Body of pancreas (tissue), 4 donors: Measurements from ENCODE around the gene LARP4B. TPM values are rescaled to one million over a fixed set of nuclear protein-coding genes. Genes with fewer than 3 reads are reported as not detected.

Experiments used
- ATAC-seq: fragments of 150-250 bp; one replicate; pipeline ENCODE4 v1.9.1; 2016
- DNase-seq, 4 donors: peaks; one replicate each; pipeline ENCODE4 v3.0.0-alpha.2; 2019
- H3K27ac ChIP-seq, 4 donors: fragments of 200-600 bp; sonication (generic); 1 replicate in 3 of 4; 2 replicates in 1 of 4; pipeline versions ENCODE4 v1.5.1 to v1.6.1; 2016 to 2019; ENCODE audit warnings: mild to moderate bottlenecking in 1 of 4, mixed read lengths in 1 of 4, moderate library complexity in 1 of 4
- H3K27me3 ChIP-seq, 2 donors: fragments of 200-600 bp; sonication (generic); one replicate each; pipeline ENCODE4 v1.6.0; 2016; ENCODE audit warnings: mild to moderate bottlenecking in 1 of 2
- H3K36me3 ChIP-seq, 2 donors: fragments of 200-600 bp; sonication (generic); replicated peaks in 1 of 2; 2 replicates each; pipeline ENCODE4 v1.5.1; 2016; ENCODE audit warnings: low read depth in 2 of 2; ENCODE audit not compliant: insufficient read depth in 1 of 2
- H3K4me1 ChIP-seq: fragments of 200-600 bp; sonication (generic); one replicate; pipeline ENCODE4 v1.6.0; 2016
- H3K4me3 ChIP-seq, 2 donors: fragments of 200-600 bp; sonication (generic); 1 replicate in 1 of 2; 2 replicates in 1 of 2; pipeline ENCODE4 v1.5.1; 2016 to 2019
- H3K9me3 ChIP-seq, 3 donors: fragments of 200-600 bp; sonication (generic); 1 replicate in 2 of 3; 2 replicates in 1 of 3; pipeline ENCODE4 v1.5.1; 2016
- POLR2A ChIP-seq, 3 donors: fragments of 450-650 bp; IDR thresholded peaks; one replicate each; pipeline ENCODE4 v1.6.1; 2016; ENCODE audit warnings: antibody characterized with exemption in 3 of 3, mild to moderate bottlenecking in 2 of 3
- WGBS, 2 donors: methylation state at CpG; one replicate each; pipeline ENCODE4 v1.1.5; 2017; 5-methylcytosine and 5-hydroxymethylcytosine counted together
- intact Hi-C: fragments of 100-400 bp; cut with DNase I; formaldehyde crosslinking; loops from one replicate; pipeline ENCODE4 v1.15.1; 2023
- total RNA-seq, 2 donors: library from RNA; depleted of rRNA; stranded (reverse); fragments of >200 nt; gene quantifications; one replicate each; pipeline ENCODE4 v1.1.0, GENCODE V29; 2016
- TF ChIP-seq, protein P1 (sequence below), 7 experiments: fragments of 450-650 bp in 4 of 7; fragments of 200-600 bp in 3 of 7; sonication (generic) in 3 of 7; IDR thresholded peaks; one replicate each; pipeline ENCODE4 v1.5.1; 2016 to 2019; ENCODE audit warnings: antibody characterized with exemption in 7 of 7

LARP4B gene
- total RNA-seq, 2 donors from 2014 or later: 41.0 to 61.6 TPM

DNA sequence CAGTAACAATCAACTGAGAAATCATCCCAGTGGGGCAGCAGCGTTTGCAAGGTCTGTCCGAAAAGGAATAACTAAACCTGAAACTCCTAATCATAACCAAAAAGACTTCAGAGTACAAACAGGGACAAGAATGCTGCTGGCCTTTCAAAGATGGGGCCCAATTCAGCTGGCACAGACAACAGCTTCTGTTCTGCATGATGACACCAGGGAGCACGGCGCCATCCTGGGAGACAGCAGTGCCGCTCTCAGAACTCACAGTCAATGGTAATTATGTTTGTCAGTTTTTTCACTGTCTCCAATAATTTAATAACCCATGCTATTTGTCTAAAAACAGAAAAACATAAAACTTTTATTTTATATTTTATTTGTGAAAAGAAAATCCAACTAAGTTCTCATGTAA lies 90.0 kb downstream of the LARP4B start:
- intact Hi-C loops: no loop called here
- Histone ChIP-seq H3K4me1 (no peaks in the 10 kb centered on the region), H3K36me3 (peaks cover 0 to 15% of the 10 kb centered on the region in 2 donors), H3K9me3 (no peaks in the 10 kb centered on the region), H3K27ac (no peak overlapping the region), H3K27me3 (no peaks in the 10 kb centered on the region), H3K4me3 (no peak overlapping the region)
- 93 to 97% methylated on average over 5 of the region's 5 CpGs for WGBS, 2 donors
- TF ChIP-seq, protein P1, sequence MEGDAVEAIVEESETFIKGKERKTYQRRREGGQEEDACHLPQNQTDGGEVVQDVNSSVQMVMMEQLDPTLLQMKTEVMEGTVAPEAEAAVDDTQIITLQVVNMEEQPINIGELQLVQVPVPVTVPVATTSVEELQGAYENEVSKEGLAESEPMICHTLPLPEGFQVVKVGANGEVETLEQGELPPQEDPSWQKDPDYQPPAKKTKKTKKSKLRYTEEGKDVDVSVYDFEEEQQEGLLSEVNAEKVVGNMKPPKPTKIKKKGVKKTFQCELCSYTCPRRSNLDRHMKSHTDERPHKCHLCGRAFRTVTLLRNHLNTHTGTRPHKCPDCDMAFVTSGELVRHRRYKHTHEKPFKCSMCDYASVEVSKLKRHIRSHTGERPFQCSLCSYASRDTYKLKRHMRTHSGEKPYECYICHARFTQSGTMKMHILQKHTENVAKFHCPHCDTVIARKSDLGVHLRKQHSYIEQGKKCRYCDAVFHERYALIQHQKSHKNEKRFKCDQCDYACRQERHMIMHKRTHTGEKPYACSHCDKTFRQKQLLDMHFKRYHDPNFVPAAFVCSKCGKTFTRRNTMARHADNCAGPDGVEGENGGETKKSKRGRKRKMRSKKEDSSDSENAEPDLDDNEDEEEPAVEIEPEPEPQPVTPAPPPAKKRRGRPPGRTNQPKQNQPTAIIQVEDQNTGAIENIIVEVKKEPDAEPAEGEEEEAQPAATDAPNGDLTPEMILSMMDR (IDR thresholded peaks at IDR 0.05): no peak
- TF ChIP-seq POLR2A (IDR thresholded peaks at IDR 0.05): no peak
- no peak for ATAC-seq
- no peak for DNase-seq

DNA sequence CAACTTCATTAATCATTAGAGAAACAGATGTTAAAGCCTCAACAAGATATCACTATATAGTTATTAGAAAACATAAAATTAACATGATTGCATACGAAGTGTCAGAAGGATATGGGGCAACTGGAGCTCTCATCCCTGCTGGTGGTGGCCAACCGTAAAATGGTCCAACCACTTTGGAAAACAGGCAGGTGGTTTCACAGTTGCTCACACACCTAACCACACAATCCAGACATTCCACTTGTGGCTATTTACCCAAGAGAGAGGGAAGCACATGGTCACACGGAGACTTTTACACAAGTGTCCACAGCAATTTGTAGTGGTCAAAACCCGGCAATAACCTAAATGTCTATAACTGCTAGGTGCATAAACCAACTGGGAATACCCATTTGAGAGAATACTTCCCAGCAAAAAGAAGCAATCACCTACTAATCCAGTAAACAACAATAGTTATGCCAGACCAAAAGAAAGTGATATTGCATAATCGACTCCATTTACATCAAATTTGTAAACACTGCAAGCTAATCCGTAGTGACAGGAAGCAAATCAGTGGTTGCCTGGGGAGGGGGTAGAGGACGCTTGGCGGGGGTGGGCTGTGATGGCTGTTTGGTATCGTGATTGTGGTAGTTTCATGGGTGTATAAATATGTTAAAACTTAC lies 91.8 kb downstream of the LARP4B start:
- DNase-seq (no peak), ATAC-seq (no peak)
- no peaks in the 10 kb centered on the region for H3K4me1 ChIP-seq

GRCh38 chr10:836782-837181 lies 94.7 kb downstream of the LARP4B start:
- no peaks in the 10 kb centered on the region for H3K9me3 ChIP-seq
- no peaks in the 10 kb centered on the region for H3K27me3 ChIP-seq
- H3K4me3 ChIP-seq: no peak overlapping the region
- no peaks in the 10 kb centered on the region for H3K4me1 ChIP-seq
- ATAC-seq: no peak
- H3K27ac ChIP-seq: no peak overlapping the region
- no peak for TF ChIP-seq POLR2A (IDR thresholded peaks at IDR 0.05)
- TF ChIP-seq, protein P1 (IDR thresholded peaks at IDR 0.05): no peak
- intact Hi-C loops: no loop called here
- peaks cover 4 to 14% of the 10 kb centered on the region in 2 donors for H3K36me3 ChIP-seq
- WGBS, 2 donors: 69 to 72% methylated on average over 7 of the region's 7 CpGs
- DNase-seq: no peak

More for the DNA sequence above, 91.8 kb downstream of the LARP4B start:
- peaks cover 4 to 15% of the 10 kb centered on the region in 2 donors for H3K36me3 ChIP-seq
- WGBS, 2 donors: 85 to 89% methylated on average over 9 of the region's 9 CpGs
- H3K9me3 ChIP-seq: no peaks in the 10 kb centered on the region
- intact Hi-C loops: no loop called here
- no peak overlapping the region for H3K4me3 ChIP-seq
- no peak overlapping the region for H3K27ac ChIP-seq
- TF ChIP-seq, protein P1 (IDR thresholded peaks at IDR 0.05): no peak
- TF ChIP-seq POLR2A (IDR thresholded peaks at IDR 0.05): no peak
- H3K27me3 ChIP-seq: no peaks in the 10 kb centered on the region

DNA sequence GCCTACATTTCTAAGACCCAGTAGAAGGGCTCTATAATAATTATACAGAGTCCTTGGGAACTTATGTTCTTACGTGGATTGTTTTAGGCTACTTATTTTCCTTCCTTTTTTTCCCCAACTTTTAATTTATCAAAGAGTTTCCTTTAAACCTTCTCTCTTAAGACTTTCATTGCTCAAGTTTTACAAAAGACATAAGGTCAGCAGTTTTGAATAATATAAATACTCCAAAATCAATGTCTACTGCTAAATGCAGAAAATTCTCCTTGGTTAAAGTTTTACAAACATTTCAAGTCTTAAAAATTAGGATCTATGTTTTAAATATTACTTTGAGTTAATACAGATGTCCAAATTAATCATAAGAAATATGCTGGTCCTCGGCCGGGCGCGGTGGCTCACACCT lies 97.0 kb downstream of the LARP4B start:
- Histone ChIP-seq H3K9me3 (no peaks in the 10 kb centered on the region), H3K27ac (no peak overlapping the region), H3K4me1 (no peaks in the 10 kb centered on the region), H3K27me3 (no peaks in the 10 kb centered on the region), H3K4me3 (no peak overlapping the region), H3K36me3 (peaks cover 3 to 4% of the 10 kb centered on the region in 2 donors)
- intact Hi-C loops: no loop called here
- ATAC-seq (no peak), DNase-seq (no peak)
- TF ChIP-seq POLR2A (IDR thresholded peaks at IDR 0.05): no peak
- TF ChIP-seq, protein P1 (IDR thresholded peaks at IDR 0.05): no peak
- WGBS, 2 donors: 94 to 97% methylated on average over 5 of the region's 5 CpGs

DNA sequence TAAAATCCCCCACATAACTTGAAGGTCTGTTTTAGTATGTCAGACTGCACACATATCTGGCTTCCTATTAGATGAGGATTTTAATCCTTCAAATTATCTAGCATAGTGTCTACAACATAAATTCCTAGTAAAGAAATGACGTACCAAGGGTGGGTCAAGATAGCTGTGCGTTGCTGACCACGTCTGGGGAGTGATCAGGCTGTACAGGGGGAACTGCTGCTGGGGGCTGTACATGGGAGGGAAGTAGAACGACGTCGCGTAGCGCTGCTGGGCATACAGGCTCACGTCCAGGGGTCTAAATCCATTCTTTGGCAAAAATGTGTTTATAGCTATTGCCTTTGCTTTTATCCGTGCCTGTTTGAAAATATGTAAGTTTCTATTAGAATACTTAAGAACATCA lies 102.3 kb downstream of the LARP4B start:
- no peak overlapping the region for H3K4me3 ChIP-seq
- peaks cover 0 to 23% of the 10 kb centered on the region in 2 donors for H3K36me3 ChIP-seq
- TF ChIP-seq POLR2A (IDR thresholded peaks at IDR 0.05): no peak
- TF ChIP-seq, protein P1 (IDR thresholded peaks at IDR 0.05): no peak
- H3K9me3 ChIP-seq: no peaks in the 10 kb centered on the region
- DNase-seq: no peak
- no peak for ATAC-seq
- no peak overlapping the region for H3K27ac ChIP-seq
- intact Hi-C loops: no loop called here
- peaks cover 3% of the 10 kb centered on the region for H3K4me1 ChIP-seq
- WGBS, 2 donors: 94 to 97% methylated on average over 10 of the region's 10 CpGs
- H3K27me3 ChIP-seq: no peaks in the 10 kb centered on the region
